OCI-LY7 (cell line): Measurements from ENCODE around the gene ATF6B. TPM values are rescaled to one million over a fixed set of nuclear protein-coding genes. Genes with fewer than 3 reads are reported as not detected.

ENCODE experiments used
- BruUV-seq: library from RNA; stranded (reverse); fragments of 400-500 nt; replicated peaks from 2 replicates; lab custom pipeline; 2021; lab: Mats Ljungman, UMichigan
- CTCF ChIA-PET: fragments of 300-600 bp; sonication (Branson Sonifier 250); formaldehyde crosslinking; loops from one replicate; lab custom pipeline; 2022; ENCODE audit warnings: antibody characterized with exemption; ENCODE audit not compliant: unreplicated experiment; lab: Charles Lee
- POLR2A ChIA-PET: fragments of 300-600 bp; sonication (Branson Sonifier 250); formaldehyde crosslinking; loops from one replicate; lab custom pipeline; 2022; ENCODE audit warnings: antibody characterized with exemption; lab: Charles Lee
- DNase-seq: peaks from one replicate; pipeline ENCODE4 v3.0.0-alpha.2; 2015; ENCODE audit warnings: low spot score
- H2AFZ ChIP-seq: fragments of 200-600 bp; sonication (generic), shearing (Covaris generic); 2 replicates; pipeline ENCODE4 v1.6.1; 2014; ENCODE audit warnings: mild to moderate bottlenecking, antibody characterized with exemption, low read length, moderate library complexity
- H3K27ac ChIP-seq: fragments of 200-600 bp; sonication (generic); 2 replicates; pipeline ENCODE4 v1.5.1; 2014; ENCODE audit warnings: mixed run types, low read depth, mild to moderate bottlenecking, moderate library complexity, low read length, inconsistent platforms; ENCODE audit not compliant: poor library complexity, severe bottlenecking
- H3K36me3 ChIP-seq: fragments of 200-600 bp; sonication (generic); 2 replicates; pipeline ENCODE4 v1.6.1; 2014; ENCODE audit warnings: mild to moderate bottlenecking, antibody characterized with exemption, low read length, moderate library complexity, mixed read lengths; ENCODE audit not compliant: insufficient read depth
- H3K4me1 ChIP-seq: fragments of 200-600 bp; sonication (generic); 2 replicates; pipeline ENCODE4 v1.5.1; 2014; ENCODE audit warnings: mild to moderate bottlenecking, low read length; ENCODE audit not compliant: insufficient read depth, poor library complexity, severe bottlenecking
- H3K4me2 ChIP-seq: fragments of 200-600 bp; sonication (generic); 2 replicates; pipeline ENCODE4 v1.6.1; 2014; ENCODE audit warnings: mild to moderate bottlenecking, low read length
- H3K4me3 ChIP-seq: fragments of 200-600 bp; sonication (generic); 2 replicates; pipeline ENCODE4 v1.5.1; 2014; ENCODE audit warnings: mild to moderate bottlenecking, low read depth, low read length; ENCODE audit not compliant: poor library complexity, severe bottlenecking
- H3K79me2 ChIP-seq: fragments of 200-600 bp; sonication (generic); 2 replicates; pipeline ENCODE4 v1.6.1; 2016; ENCODE audit warnings: low read depth, mild to moderate bottlenecking, low read length, moderate library complexity, mixed read lengths; ENCODE audit not compliant: insufficient read depth
- H3K9me2 ChIP-seq: fragments of 200-600 bp; sonication (generic); 2 replicates; pipeline ENCODE4 v1.6.1; 2016; ENCODE audit warnings: mild to moderate bottlenecking, low read length, mixed read lengths; ENCODE audit not compliant: insufficient read depth
- H3K9me3 ChIP-seq: fragments of 200-600 bp; sonication (generic); 2 replicates; pipeline ENCODE4 v1.6.1; 2014; ENCODE audit warnings: mild to moderate bottlenecking, mixed run types, low read length, mixed read lengths
- H4K20me1 ChIP-seq: fragments of 200-600 bp; sonication (generic); 2 replicates; pipeline ENCODE4 v1.6.1; 2014; ENCODE audit warnings: mild to moderate bottlenecking, antibody characterized with exemption, low read length, moderate library complexity, mixed read lengths; ENCODE audit not compliant: insufficient read depth
- CTCF ChIP-seq: fragments of 200-600 bp; sonication (generic); conservative IDR thresholded peaks from 2 replicates; pipeline ENCODE4 v1.5.1; 2014; ENCODE audit warnings: mild to moderate bottlenecking, antibody characterized with exemption, low read length, moderate library complexity, mixed read lengths
- EZH2phosphoT487 ChIP-seq: fragments of 200-600 bp; sonication (generic); IDR thresholded peaks from 2 replicates; pipeline ENCODE4 v1.6.1; 2018; ENCODE audit warnings: low read depth, borderline replicate concordance, mild to moderate bottlenecking, mixed run types, antibody characterized with exemption, low read length, moderate library complexity, mixed read lengths
- intact Hi-C: fragments of 100-400 bp; cut with micrococcal nuclease; formaldehyde crosslinking; loops from one replicate; pipeline ENCODE4 v1.10.0; 2022; ENCODE audit not compliant: unreplicated experiment
- total RNA-seq, 2 experiments: library from RNA; depleted of rRNA in 1 of 2; stranded (reverse); fragments of >200 nt in 1 of 2; shearing (Covaris generic) in 1 of 2; gene quantifications; 2 replicates each; pipeline ENCODE4 v1.2.3, GENCODE V29; 2014 to 2022

Gene ATF6B
- total RNA-seq, 2 experiments from 2014 or later: 57.7 to 122 TPM

DNA sequence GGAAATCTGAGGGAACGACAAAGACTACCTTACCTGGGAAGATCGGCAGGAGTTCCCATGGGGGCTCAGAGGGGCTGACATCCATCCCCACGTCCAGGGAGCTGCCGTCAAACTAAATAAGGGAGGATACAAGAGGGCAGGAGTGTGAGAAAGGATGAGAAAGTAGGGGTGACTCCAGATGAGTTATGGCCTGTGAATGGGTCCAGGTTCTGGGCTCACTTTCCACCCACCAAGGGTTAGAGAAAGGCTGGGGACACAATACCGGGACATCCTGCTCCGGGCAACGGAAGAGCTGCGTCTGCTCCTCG is 683 bp downstream of the ATF6B start:
- H3K4me3 ChIP-seq: peak overlapping the region; percentile 79
- H3K36me3 ChIP-seq: peaks cover 39% of the 10 kb centered on the region
- ChIA-PET CTCF (interaction anchor here (1.4 kb wide), 1 partner anchor 27 kb away, joined by 7 read pairs; no protein-coding TSS in a partner anchor), POLR2A (interaction anchor here (1.8 kb wide), 1 partner anchor 65 kb away, joined by 4 read pairs; the partner anchor contains the start of gene GPSM3)
- H3K27ac ChIP-seq: peak overlapping the region; percentile 49
- H3K4me2 ChIP-seq: peak overlapping the region; percentile 82
- intact Hi-C loops: no loop called here
- no TSS peak for BruUV-seq
- no peaks in the 10 kb centered on the region for H4K20me1 ChIP-seq
- peaks cover 30% of the 10 kb centered on the region; the same call in 1 of the 2 replicates for H3K79me2 ChIP-seq
- DNase-seq: no peak
- TF ChIP-seq EZH2phosphoT487 (no peak), CTCF (no peak)
- H2AFZ ChIP-seq: peak overlapping the region; percentile 14; the same call in 1 of the 2 replicates
- no peaks in the 10 kb centered on the region for H3K9me2 ChIP-seq
- peaks cover 29% of the 10 kb centered on the region for H3K4me1 ChIP-seq
- H3K9me3 ChIP-seq: no peaks in the 10 kb centered on the region

GRCh38 chr6:32126880-32127279 is 1.2 kb downstream of the ATF6B start:
- ChIA-PET POLR2A (no interaction called here), CTCF (interaction anchor here (1.4 kb wide), 1 partner anchor 28 kb away, joined by 7 read pairs; no protein-coding TSS in a partner anchor)
- no peak overlapping the region for H2AFZ ChIP-seq
- intact Hi-C loops: no loop called here
- H3K27ac ChIP-seq: no peak overlapping the region
- no peaks in the 10 kb centered on the region for H4K20me1 ChIP-seq
- H3K4me1 ChIP-seq: peaks cover 29% of the 10 kb centered on the region
- no peaks in the 10 kb centered on the region for H3K9me3 ChIP-seq
- peaks cover 43% of the 10 kb centered on the region for H3K36me3 ChIP-seq
- no peak for TF ChIP-seq CTCF
- no peak for TF ChIP-seq EZH2phosphoT487
- no peak for DNase-seq
- no TSS peak for BruUV-seq
- H3K9me2 ChIP-seq: no peaks in the 10 kb centered on the region
- H3K79me2 ChIP-seq: peaks cover 30% of the 10 kb centered on the region; the same call in 1 of the 2 replicates
- peak overlapping the region; percentile 82 for H3K4me2 ChIP-seq
- H3K4me3 ChIP-seq: peak overlapping the region; percentile 79

DNA sequence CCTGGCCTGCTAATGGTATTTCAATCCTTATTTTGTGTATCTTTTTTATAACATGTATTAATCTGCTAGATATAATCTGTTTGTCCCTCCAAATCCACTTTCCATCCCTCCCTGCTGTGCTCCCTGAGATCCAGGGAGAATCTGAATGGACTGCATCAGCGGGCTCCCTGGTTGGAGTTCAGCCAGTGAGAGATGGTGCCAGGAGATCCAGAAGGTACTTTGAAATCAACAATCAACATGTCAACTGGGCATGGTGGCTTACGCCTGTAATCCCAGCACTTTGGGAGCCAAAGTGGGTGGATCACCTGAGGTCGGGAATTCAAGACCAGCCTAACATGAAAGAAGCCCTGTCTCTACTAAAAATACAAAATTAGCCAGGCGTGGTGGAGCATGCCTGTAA is 4.4 kb downstream of the ATF6B start:
- H3K4me3 ChIP-seq: no peak overlapping the region
- DNase-seq: no peak
- ChIA-PET CTCF (no interaction called here), POLR2A (no interaction called here)
- H3K9me3 ChIP-seq: no peaks in the 10 kb centered on the region
- no peak overlapping the region for H3K27ac ChIP-seq
- no peak overlapping the region for H3K4me2 ChIP-seq
- H3K9me2 ChIP-seq: no peaks in the 10 kb centered on the region
- TF ChIP-seq EZH2phosphoT487 (no peak), CTCF (no peak)
- no peaks in the 10 kb centered on the region for H4K20me1 ChIP-seq
- no peak overlapping the region for H2AFZ ChIP-seq
- BruUV-seq: no TSS peak
- intact Hi-C loops: no loop called here
- peaks cover 19% of the 10 kb centered on the region for H3K4me1 ChIP-seq
- H3K79me2 ChIP-seq: peaks cover 19% of the 10 kb centered on the region; the same call in 1 of the 2 replicates
- peaks cover 64% of the 10 kb centered on the region for H3K36me3 ChIP-seq
